ENCODE results near the gene DLG2.

DNA sequence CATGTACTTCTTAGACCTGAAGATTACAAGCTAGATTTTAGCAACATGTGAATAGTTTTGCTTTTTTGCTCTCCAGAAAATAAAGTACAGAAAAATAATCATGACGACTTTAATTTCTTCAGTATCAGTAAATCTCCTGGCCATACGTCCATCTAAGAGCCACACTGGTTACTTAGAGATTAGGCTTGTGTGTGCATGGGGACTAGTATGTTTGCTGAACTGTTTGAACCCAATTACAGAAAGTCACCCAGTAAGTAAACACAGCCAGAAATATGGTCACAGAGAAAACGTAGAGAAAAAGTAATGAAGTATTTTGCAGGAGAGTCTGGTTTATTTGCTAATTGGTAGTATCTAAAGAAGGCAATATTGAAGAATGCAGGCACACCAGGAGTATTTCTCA is 1287.3 kb downstream of the DLG2 start:
- TF ChIP-seq, protein P1, sequence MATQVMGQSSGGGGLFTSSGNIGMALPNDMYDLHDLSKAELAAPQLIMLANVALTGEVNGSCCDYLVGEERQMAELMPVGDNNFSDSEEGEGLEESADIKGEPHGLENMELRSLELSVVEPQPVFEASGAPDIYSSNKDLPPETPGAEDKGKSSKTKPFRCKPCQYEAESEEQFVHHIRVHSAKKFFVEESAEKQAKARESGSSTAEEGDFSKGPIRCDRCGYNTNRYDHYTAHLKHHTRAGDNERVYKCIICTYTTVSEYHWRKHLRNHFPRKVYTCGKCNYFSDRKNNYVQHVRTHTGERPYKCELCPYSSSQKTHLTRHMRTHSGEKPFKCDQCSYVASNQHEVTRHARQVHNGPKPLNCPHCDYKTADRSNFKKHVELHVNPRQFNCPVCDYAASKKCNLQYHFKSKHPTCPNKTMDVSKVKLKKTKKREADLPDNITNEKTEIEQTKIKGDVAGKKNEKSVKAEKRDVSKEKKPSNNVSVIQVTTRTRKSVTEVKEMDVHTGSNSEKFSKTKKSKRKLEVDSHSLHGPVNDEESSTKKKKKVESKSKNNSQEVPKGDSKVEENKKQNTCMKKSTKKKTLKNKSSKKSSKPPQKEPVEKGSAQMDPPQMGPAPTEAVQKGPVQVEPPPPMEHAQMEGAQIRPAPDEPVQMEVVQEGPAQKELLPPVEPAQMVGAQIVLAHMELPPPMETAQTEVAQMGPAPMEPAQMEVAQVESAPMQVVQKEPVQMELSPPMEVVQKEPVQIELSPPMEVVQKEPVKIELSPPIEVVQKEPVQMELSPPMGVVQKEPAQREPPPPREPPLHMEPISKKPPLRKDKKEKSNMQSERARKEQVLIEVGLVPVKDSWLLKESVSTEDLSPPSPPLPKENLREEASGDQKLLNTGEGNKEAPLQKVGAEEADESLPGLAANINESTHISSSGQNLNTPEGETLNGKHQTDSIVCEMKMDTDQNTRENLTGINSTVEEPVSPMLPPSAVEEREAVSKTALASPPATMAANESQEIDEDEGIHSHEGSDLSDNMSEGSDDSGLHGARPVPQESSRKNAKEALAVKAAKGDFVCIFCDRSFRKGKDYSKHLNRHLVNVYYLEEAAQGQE (IDR thresholded peaks at IDR 0.05; ENCODE audit: insufficient read depth in 1 of 2, low read depth in 2 of 2, low read length in 2 of 2), result no peak
- no peak for TF ChIP-seq SIN3A (IDR thresholded peaks at IDR 0.05; ENCODE audit: borderline replicate concordance, insufficient read depth, low read length)
- TF ChIP-seq POLR2AphosphoS5 (IDR thresholded peaks at IDR 0.05; ENCODE audit: low read depth, low read length), result no peak
- TF ChIP-seq TAF1 (IDR thresholded peaks at IDR 0.05; ENCODE audit: borderline replicate concordance, insufficient read depth, low read length), result no peak
- no peak for TF ChIP-seq FOXP2 (optimal IDR thresholded peaks at IDR 0.05; ENCODE audit: borderline replicate concordance, extremely low read depth, extremely low read length, insufficient read depth)
